ENCODE results near the gene UBIAD1. TPM values are rescaled to one million over a fixed set of nuclear protein-coding genes. Genes with fewer than 3 reads are reported as not detected.

Gene UBIAD1
- total and polyA plus RNA-seq, 10 of the 15 experiments (the other 5 are each of a cell fraction or from before 2014, with no cell fraction given): 4.5 to 23.8 (median 16.0) TPM

- DNase-seq (ENCODE audit: low read depth, low spot score): no peak
- Histone ChIP-seq H4K20me1 (ENCODE audit: control insufficient read depth, insufficient read depth) (no peaks in the 10 kb centered on the region), H3K27me3 (replicated peaks in 1 of 2; ENCODE audit: control insufficient read depth in 2 of 2, insufficient read depth in 2 of 2, low read length in 1 of 2) (no peaks in the 10 kb centered on the region; a peak in 2 of 4 replicates), H3K4me1 (ENCODE audit: control insufficient read depth, insufficient read depth, low read length) (no peaks in the 10 kb centered on the region), H3K79me2 (ENCODE audit: control insufficient read depth, insufficient read depth, low read length) (no peaks in the 10 kb centered on the region), H3K9ac (ENCODE audit: control insufficient read depth, insufficient read depth, low read length) (no peak overlapping the region), H3K4me3 (no peak overlapping the region), H3K9me3 (replicated peaks; ENCODE audit: control insufficient read depth, insufficient read depth, low read length) (no peaks in the 10 kb centered on the region), H3K27ac (ENCODE audit: control insufficient read depth, insufficient read depth) (no peak overlapping the region), H3K4me2 (ENCODE audit: control insufficient read depth, insufficient read depth) (no peak overlapping the region), H3K36me3 (ENCODE audit: control insufficient read depth in 2 of 2, insufficient read depth in 2 of 2, low read length in 1 of 2) (no peaks in the 10 kb centered on the region), H2AFZ (ENCODE audit: control insufficient read depth, low read depth, low read length) (no peak overlapping the region)
- POLR2A ChIA-PET: no interaction called here
- intact Hi-C loops (cut with micrococcal nuclease; ENCODE audit: unreplicated experiment) (no loop called here), in situ Hi-C loops (cut with MboI) (no loop called here)
- ATAC-seq: no peak
- FAIRE-seq: no peak
- CTCF ChIA-PET: interaction anchor here (0.7 kb wide), 1 partner anchor 52 kb away, joined by 3 read pairs; no protein-coding TSS in a partner anchor
- no TSS peak for BruUV-seq (replicated peaks)
- 26% methylated on average over 15 of the region's 15 CpGs for WGBS (ENCODE audit: insufficient coverage, insufficient replicate concordance, low lambda C conversion rate, missing lambda C conversion rate)
- TF ChIP-seq MTA2 (IDR thresholded peaks at IDR 0.05; ENCODE audit: low read depth): no peak
- RAD21 ChIA-PET (ENCODE audit: unreplicated experiment): no interaction called here
- SMC1A ChIA-PET (ENCODE audit: uncharacterized antibody, unreplicated experiment): no interaction called here
These were observed 39.1 kb downstream of the UBIAD1 start for GRCh38 chr1:11311816-11312755.

DNA sequence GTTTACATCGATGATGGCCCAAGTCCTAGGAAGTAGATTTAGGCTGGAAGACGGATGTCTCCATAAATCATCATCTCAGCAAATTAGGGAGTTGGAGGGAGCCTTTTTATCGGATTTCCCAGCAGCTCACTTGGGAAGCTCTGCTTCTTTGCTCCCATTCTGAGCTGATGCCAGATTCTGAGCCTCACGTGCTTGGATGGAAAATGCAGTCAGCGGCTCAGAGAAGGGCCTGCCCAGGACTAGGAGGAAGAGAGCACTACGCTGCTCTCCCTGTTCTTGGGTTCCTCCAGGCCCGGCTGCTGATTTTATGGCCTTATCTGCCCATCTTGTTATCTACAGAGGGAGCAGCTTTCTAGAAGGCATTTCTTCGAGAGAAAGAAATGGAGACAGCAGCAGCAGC is 42.0 kb downstream of the UBIAD1 start:
- no peak overlapping the region for H3K27ac ChIP-seq (ENCODE audit: control insufficient read depth, insufficient read depth)
- SMC1A ChIA-PET (ENCODE audit: uncharacterized antibody, unreplicated experiment): no interaction called here
- H3K36me3 ChIP-seq (ENCODE audit: control insufficient read depth in 2 of 2, insufficient read depth in 2 of 2, low read length in 1 of 2): no peaks in the 10 kb centered on the region
- no peaks in the 10 kb centered on the region for H3K79me2 ChIP-seq (ENCODE audit: control insufficient read depth, insufficient read depth, low read length)
- CTCF ChIA-PET: interaction anchor here (0.6 to 1.2 kb wide), 3 partner anchors 10 to 336 kb away, joined by 3 to 4 read pairs (median 3); no protein-coding TSS in a partner anchor
- no peak overlapping the region for H3K4me2 ChIP-seq (ENCODE audit: control insufficient read depth, insufficient read depth)
- H3K9me3 ChIP-seq (replicated peaks; ENCODE audit: control insufficient read depth, insufficient read depth, low read length): no peaks in the 10 kb centered on the region
- no peaks in the 10 kb centered on the region; a peak in 2 of 4 replicates for H3K27me3 ChIP-seq (replicated peaks in 1 of 2; ENCODE audit: control insufficient read depth in 2 of 2, insufficient read depth in 2 of 2, low read length in 1 of 2)
- in situ Hi-C loops (cut with MboI): no loop called here
- intact Hi-C loops (cut with micrococcal nuclease; ENCODE audit: unreplicated experiment): no loop called here
- H3K9ac ChIP-seq (ENCODE audit: control insufficient read depth, insufficient read depth, low read length): no peak overlapping the region
- H4K20me1 ChIP-seq (ENCODE audit: control insufficient read depth, insufficient read depth): no peaks in the 10 kb centered on the region
- RAD21 ChIA-PET (ENCODE audit: unreplicated experiment): no interaction called here
- POLR2A ChIA-PET: no interaction called here
- no peaks in the 10 kb centered on the region for H3K4me1 ChIP-seq (ENCODE audit: control insufficient read depth, insufficient read depth, low read length)
- no peak overlapping the region for H3K4me3 ChIP-seq
- DNase-seq (ENCODE audit: low read depth, low spot score) (no peak), FAIRE-seq (no peak), ATAC-seq (no peak)
- H2AFZ ChIP-seq (ENCODE audit: control insufficient read depth, low read depth, low read length): no peak overlapping the region
- 22% methylated on average over 8 of the region's 8 CpGs for WGBS (ENCODE audit: insufficient coverage, insufficient replicate concordance, low lambda C conversion rate, missing lambda C conversion rate)
- BruUV-seq (replicated peaks): no TSS peak
- no peak for TF ChIP-seq HSF1 (IDR thresholded peaks at IDR 0.05; ENCODE audit: low read depth, low read length)
- TF ChIP-seq YY1 (IDR thresholded peaks at IDR 0.05; ENCODE audit: low read depth, low read length): no peak
- no peak for TF ChIP-seq RCOR1 (conservative IDR thresholded peaks at IDR 0.05; ENCODE audit: low read depth, low read length)
- TF ChIP-seq EP300 (IDR thresholded peaks at IDR 0.05; ENCODE audit: borderline replicate concordance in 1 of 2, control insufficient read depth in 1 of 2, low read depth in 2 of 2, low read length in 2 of 2): no peak
- no peak for TF ChIP-seq EED (IDR thresholded peaks at IDR 0.05; ENCODE audit: low read depth)
- TF ChIP-seq BCL3 (IDR thresholded peaks at IDR 0.05; ENCODE audit: borderline replicate concordance, insufficient read depth, low read depth, low read length, poor library complexity, severe bottlenecking): no peak
- TF ChIP-seq ZNF622 (IDR thresholded peaks at IDR 0.05): no peak
- no peak for TF ChIP-seq ATF2 (IDR thresholded peaks at IDR 0.05; ENCODE audit: low read length)
- no peak for TF ChIP-seq EGR1 (IDR thresholded peaks at IDR 0.05; ENCODE audit: borderline replicate concordance in 1 of 2, low read depth in 2 of 2, low read length in 2 of 2)
- TF ChIP-seq RUNX3 (IDR thresholded peaks at IDR 0.05; ENCODE audit: low read length): no peak
- no peak for TF ChIP-seq BMI1 (IDR thresholded peaks at IDR 0.05; ENCODE audit: borderline replicate concordance)

Data from GM12878 (cell line).